Measurements from ENCODE around the gene DGKQ. TPM values are rescaled to one million over a fixed set of nuclear protein-coding genes. Genes with fewer than 3 reads are reported as not detected.

Gene DGKQ
- total RNA-seq, 1 experiment from 2014 or later: 12.4 TPM

GRCh38 chr4:946103-946450 lies 27.3 kb downstream of the DGKQ start:
- H3K18ac ChIP-seq (ENCODE audit: insufficient read length, low read depth, low read length): no peak overlapping the region
- no peak overlapping the region for H2BK15ac ChIP-seq (ENCODE audit: low read depth, low read length)
- H2AFZ ChIP-seq (ENCODE audit: low read length): no peak overlapping the region
- H4K91ac ChIP-seq (ENCODE audit: insufficient read length, low read depth, low read length): no peak overlapping the region
- Mint-ChIP-seq H3K4me1 (peaks cover 12 to 20% of the 10 kb centered on the region in 2 experiments), H3K4me3 (peak overlapping the region in 1 of 2 experiments; percentile 67; a peak in 3 of 5 replicates), H3K27me3 (ENCODE audit: low read depth) (peaks cover 14% of the 10 kb centered on the region), H3K27ac (no peak overlapping the region), H3K36me3 (ENCODE audit: insufficient read depth in 1 of 3, low read depth in 3 of 3) (no peaks in the 10 kb centered on the region; a peak in 1 of 7 replicates), H3K9me3 (no peaks in the 10 kb centered on the region)
- no peaks in the 10 kb centered on the region; the same call in 1 of the 2 replicates for H3K4me1 ChIP-seq (ENCODE audit: insufficient read depth, low read length)
- H3K4me2 ChIP-seq (ENCODE audit: insufficient read depth, insufficient read length, low read length): no peak overlapping the region
- no peak overlapping the region for H2BK5ac ChIP-seq (ENCODE audit: insufficient read length, low read length)
- H2BK20ac ChIP-seq (ENCODE audit: low read depth, low read length, poor library complexity, severe bottlenecking): no peak overlapping the region
- H3K56ac ChIP-seq (ENCODE audit: insufficient read length, low read depth, low read length): no peak overlapping the region
- H3K14ac ChIP-seq (ENCODE audit: insufficient read depth, low read length): no peak overlapping the region
- no peaks in the 10 kb centered on the region for H3K27me3 ChIP-seq (ENCODE audit: insufficient read depth, low read length)
- no peak overlapping the region for H4K8ac ChIP-seq (replicated peaks; ENCODE audit: insufficient read length, low read depth, low read length)
- WGBS (ENCODE audit: extremely low coverage, insufficient read length, low lambda C conversion rate): no CpG with 5 or more reads among the region's 9 CpGs
- TF ChIP-seq, protein P1, sequence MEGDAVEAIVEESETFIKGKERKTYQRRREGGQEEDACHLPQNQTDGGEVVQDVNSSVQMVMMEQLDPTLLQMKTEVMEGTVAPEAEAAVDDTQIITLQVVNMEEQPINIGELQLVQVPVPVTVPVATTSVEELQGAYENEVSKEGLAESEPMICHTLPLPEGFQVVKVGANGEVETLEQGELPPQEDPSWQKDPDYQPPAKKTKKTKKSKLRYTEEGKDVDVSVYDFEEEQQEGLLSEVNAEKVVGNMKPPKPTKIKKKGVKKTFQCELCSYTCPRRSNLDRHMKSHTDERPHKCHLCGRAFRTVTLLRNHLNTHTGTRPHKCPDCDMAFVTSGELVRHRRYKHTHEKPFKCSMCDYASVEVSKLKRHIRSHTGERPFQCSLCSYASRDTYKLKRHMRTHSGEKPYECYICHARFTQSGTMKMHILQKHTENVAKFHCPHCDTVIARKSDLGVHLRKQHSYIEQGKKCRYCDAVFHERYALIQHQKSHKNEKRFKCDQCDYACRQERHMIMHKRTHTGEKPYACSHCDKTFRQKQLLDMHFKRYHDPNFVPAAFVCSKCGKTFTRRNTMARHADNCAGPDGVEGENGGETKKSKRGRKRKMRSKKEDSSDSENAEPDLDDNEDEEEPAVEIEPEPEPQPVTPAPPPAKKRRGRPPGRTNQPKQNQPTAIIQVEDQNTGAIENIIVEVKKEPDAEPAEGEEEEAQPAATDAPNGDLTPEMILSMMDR (conservative IDR thresholded peaks at IDR 0.05): no peak
- H3K4ac ChIP-seq (ENCODE audit: low read depth, low read length): no peak overlapping the region
- DNase-seq: no peak
- no peaks in the 10 kb centered on the region for H3K9me3 ChIP-seq (ENCODE audit: control insufficient read depth, low read depth, low read length)
- H2AK5ac ChIP-seq (ENCODE audit: insufficient read length, low read length): no peak overlapping the region
- no peak overlapping the region for H3T11ph ChIP-seq (ENCODE audit: low read length)
- no peaks in the 10 kb centered on the region for H3K23me2 ChIP-seq (ENCODE audit: insufficient read length, low read depth, low read length, poor library complexity, severe bottlenecking)
- no peak overlapping the region for H3K9ac ChIP-seq (ENCODE audit: extremely low read depth, insufficient read length, low read length)
- no peaks in the 10 kb centered on the region for H3K79me1 ChIP-seq (ENCODE audit: insufficient read depth, low read depth, low read length, poor library complexity, severe bottlenecking)
- no peak overlapping the region for H4K5ac ChIP-seq (ENCODE audit: insufficient read length, low read depth, low read length)
- no peak overlapping the region for H2BK120ac ChIP-seq (ENCODE audit: low read depth, low read length, poor library complexity, severe bottlenecking)
- H3K23ac ChIP-seq (ENCODE audit: insufficient read length, low read depth, low read length): no peak overlapping the region
- no peaks in the 10 kb centered on the region for H3K79me2 ChIP-seq (ENCODE audit: insufficient read depth, low read length)
- no peak overlapping the region for H3K27ac ChIP-seq (ENCODE audit: insufficient read length, low read depth, low read length)
- no peak overlapping the region for H2BK12ac ChIP-seq (ENCODE audit: insufficient read length, low read depth, low read length)
- no peaks in the 10 kb centered on the region for H4K20me1 ChIP-seq (ENCODE audit: control insufficient read depth, insufficient read depth, insufficient read length)

Measured in H9 (cell line).